SJCRH30 (cell line): Measurements from ENCODE around the gene ANXA2R. TPM values are rescaled to one million over a fixed set of nuclear protein-coding genes. Genes with fewer than 3 reads are reported as not detected.

Experiments
- DNase-seq, 2 experiments: peaks; one replicate each; pipeline ENCODE4 v3.0.0-alpha.2; 2015 to 2020
- H3K27ac ChIP-seq: fragments of 250-450 bp; sonication (Bioruptor Pico); 2 replicates; pipeline ENCODE4 v1.5.1; 2020; ENCODE audit warnings: mild to moderate bottlenecking, moderate library complexity
- H3K27me3 ChIP-seq: fragments of 250-450 bp; sonication (Bioruptor Pico); 2 replicates; pipeline ENCODE4 v1.5.1; 2020; ENCODE audit warnings: mild to moderate bottlenecking, moderate library complexity
- H3K36me3 ChIP-seq: fragments of 250-450 bp; sonication (Bioruptor Pico); 2 replicates; pipeline ENCODE4 v1.5.1; 2020; ENCODE audit warnings: mild to moderate bottlenecking, moderate library complexity
- H3K4me1 ChIP-seq: fragments of 250-450 bp; sonication (Bioruptor Pico); 2 replicates; pipeline ENCODE4 v1.5.1; 2020; ENCODE audit warnings: mild to moderate bottlenecking, moderate library complexity
- H3K4me3 ChIP-seq: fragments of 250-450 bp; sonication (Bioruptor Pico); 2 replicates; pipeline ENCODE4 v1.5.1; 2020; ENCODE audit warnings: mild to moderate bottlenecking, moderate library complexity
- H3K9me3 ChIP-seq: fragments of 250-450 bp; sonication (Bioruptor Pico); replicated peaks from 2 replicates; pipeline ENCODE4 v1.5.1; 2020; ENCODE audit warnings: mild to moderate bottlenecking, moderate library complexity
- total RNA-seq: library from RNA; depleted of rRNA; stranded (reverse); fragments of >200 nt; shearing (Covaris generic); gene quantifications from 2 replicates; pipeline ENCODE4 v1.2.3, GENCODE V29; 2014

The ANXA2R gene
- total RNA-seq, 1 experiment from 2014 or later = 3.5 TPM

DNA sequence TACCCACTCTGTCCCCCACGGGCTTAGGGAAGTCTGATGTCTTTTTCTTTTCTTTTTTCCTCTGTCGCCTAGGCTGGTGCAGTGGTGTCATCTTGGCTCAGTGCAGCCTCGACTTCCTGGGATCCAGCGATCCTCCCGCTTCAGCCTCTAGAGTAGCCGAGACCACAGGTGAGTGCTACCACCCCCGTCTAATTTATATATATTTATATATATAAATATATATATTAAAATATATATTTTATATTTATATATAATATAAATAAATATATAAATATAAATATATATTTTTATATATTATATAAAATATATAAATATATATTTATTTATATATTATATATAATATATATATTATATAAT, 3.3 kb upstream of the ANXA2R start:
- no peaks in the 10 kb centered on the region for H3K9me3 ChIP-seq
- no peaks in the 10 kb centered on the region for H3K27me3 ChIP-seq
- no peak for DNase-seq
- peak overlapping the region; percentile 67 for H3K4me3 ChIP-seq
- peak overlapping the region; percentile 67; the same call in 1 of the 2 replicates for H3K27ac ChIP-seq
- peaks cover 2% of the 10 kb centered on the region; the same call in 1 of the 2 replicates for H3K4me1 ChIP-seq
- H3K36me3 ChIP-seq = no peaks in the 10 kb centered on the region

DNA sequence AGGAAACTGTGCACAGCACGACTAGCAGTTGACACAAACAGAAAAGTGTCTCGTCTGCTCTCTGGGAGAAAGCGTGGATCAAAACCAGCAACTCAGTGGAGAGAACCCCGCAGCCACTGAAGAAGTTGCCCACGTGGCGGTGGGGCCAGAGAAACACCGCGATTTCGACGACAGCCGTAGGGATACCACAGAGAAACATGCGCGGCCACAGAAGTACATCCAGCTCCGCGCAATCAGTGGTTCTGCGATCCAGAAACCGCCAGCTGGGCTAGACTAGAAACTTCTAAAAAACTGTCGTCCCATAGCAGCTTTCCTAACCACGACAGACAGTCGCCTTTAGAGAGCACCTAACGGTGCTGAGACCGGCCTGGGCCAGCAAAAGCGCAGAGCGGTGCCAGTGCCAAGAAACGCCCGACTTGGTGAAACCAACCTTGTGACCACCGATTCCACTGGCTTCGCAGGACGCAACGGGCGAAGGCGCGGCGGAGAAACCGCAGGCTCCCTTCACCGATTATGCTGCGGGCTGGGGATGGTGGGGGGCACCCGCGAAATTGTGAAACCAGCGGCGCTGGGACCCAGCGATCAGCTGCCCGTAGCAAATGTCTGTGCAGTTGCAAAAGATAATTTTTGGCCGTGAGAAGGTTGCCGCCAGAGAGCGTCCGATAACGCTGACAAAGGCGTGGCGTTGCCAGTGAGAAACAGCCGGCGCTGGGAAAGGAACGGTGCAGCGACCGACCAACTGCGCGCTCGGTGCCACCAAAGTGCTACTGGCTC, 2.7 kb upstream of the ANXA2R start:
- H3K27ac ChIP-seq = peak overlapping the region; percentile 67
- no peaks in the 10 kb centered on the region for H3K9me3 ChIP-seq
- H3K4me3 ChIP-seq = peak overlapping the region; percentile 67
- peak; percentile 82 to 89 for DNase-seq
- no peaks in the 10 kb centered on the region for H3K27me3 ChIP-seq
- peaks cover 2% of the 10 kb centered on the region; the same call in 1 of the 2 replicates for H3K4me1 ChIP-seq
- H3K36me3 ChIP-seq = no peaks in the 10 kb centered on the region

DNA sequence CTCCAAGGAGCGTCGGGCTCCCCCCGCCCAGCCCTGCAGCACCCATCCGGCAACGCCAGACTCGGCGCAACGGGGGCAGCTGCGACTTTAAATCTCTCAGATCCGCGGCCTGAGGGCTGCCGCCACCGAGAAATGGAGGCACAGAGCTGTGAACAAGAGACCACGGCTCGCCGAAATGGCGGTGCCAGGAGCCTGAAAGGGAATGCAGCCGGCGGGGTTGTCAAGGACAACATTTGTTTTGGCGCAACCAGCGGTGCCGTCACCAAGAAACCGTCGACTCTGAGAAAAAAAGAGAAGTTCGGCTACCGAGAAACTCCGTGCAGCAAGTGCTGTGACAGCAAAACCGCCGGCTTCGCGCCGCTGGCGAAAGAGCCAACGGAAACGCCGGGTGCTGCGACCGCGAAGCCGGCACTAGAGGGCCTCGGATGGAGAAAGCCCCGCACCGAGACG, 2.1 kb upstream of the ANXA2R start:
- H3K4me3 ChIP-seq = peak overlapping the region; percentile 67
- H3K9me3 ChIP-seq = no peaks in the 10 kb centered on the region
- peak in 1 of 2 experiments; percentile 73 for DNase-seq
- H3K4me1 ChIP-seq = peaks cover 2% of the 10 kb centered on the region; the same call in 1 of the 2 replicates
- no peaks in the 10 kb centered on the region for H3K27me3 ChIP-seq
- H3K36me3 ChIP-seq = no peaks in the 10 kb centered on the region
- peak overlapping the region; percentile 67 for H3K27ac ChIP-seq

DNA sequence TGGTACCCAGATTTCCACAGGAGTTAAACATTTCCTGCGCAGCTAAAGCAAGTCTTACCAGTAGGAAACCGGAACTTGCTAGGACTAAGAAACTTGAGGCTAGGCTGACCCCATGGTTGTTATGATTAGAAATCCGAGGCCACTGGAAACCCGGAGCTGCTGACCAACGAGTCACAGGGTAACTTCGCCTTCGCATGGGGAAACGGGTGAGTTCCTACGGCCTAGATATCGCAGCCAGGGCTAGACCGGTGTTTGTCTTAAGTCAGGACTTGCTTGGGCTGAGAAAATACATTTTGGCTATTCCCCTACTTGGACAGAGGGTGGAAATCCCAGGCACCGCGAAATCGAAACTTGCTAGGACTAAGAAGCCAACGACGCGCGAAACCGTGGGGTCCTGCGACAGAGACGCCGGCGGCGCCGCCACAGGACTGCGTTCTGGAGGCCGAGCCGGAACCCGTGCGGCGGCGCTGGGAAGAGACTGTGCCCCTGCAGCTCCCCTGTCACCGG, 1.6 kb upstream of the ANXA2R start:
- no peaks in the 10 kb centered on the region for H3K9me3 ChIP-seq
- H3K4me1 ChIP-seq = peaks cover 2% of the 10 kb centered on the region; the same call in 1 of the 2 replicates
- H3K36me3 ChIP-seq = no peaks in the 10 kb centered on the region
- peak overlapping the region; percentile 67 for H3K27ac ChIP-seq
- H3K4me3 ChIP-seq = peak overlapping the region; percentile 67
- DNase-seq = peak; percentile 76 to 85
- H3K27me3 ChIP-seq = no peaks in the 10 kb centered on the region

DNA sequence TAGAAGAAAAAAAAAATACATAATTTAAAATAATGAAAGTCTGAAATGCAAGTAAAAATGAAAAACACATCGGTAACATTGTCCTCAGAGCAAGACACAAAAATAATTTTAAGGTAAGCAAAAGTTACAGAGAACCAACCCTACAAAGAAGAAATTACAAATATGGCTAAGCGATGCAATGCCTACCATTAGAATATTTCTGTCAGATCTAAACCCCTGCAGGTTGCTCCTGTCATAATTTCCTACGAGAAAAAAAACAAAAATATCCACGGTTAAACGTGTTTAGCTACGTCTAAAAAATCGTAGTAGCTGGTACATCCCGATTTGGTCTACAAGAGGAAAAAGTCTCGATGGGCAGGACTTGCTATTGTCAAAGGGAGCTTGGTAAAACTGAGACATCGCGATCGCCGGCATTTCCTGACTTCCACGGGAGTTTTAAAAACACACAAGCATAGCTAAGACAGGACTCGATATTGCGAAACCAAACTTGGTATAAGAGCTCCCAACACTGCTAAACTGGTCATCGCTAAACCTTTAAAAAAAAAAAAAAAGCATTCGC, 1.1 kb upstream of the ANXA2R start:
- Histone ChIP-seq H3K27ac (peak overlapping the region; percentile 67; the same call in 1 of the 2 replicates), H3K4me1 (peaks cover 2% of the 10 kb centered on the region; the same call in 1 of the 2 replicates), H3K4me3 (peak overlapping the region; percentile 67), H3K27me3 (no peaks in the 10 kb centered on the region), H3K36me3 (no peaks in the 10 kb centered on the region), H3K9me3 (no peaks in the 10 kb centered on the region)
- DNase-seq = peak in 1 of 2 experiments; percentile 38

DNA sequence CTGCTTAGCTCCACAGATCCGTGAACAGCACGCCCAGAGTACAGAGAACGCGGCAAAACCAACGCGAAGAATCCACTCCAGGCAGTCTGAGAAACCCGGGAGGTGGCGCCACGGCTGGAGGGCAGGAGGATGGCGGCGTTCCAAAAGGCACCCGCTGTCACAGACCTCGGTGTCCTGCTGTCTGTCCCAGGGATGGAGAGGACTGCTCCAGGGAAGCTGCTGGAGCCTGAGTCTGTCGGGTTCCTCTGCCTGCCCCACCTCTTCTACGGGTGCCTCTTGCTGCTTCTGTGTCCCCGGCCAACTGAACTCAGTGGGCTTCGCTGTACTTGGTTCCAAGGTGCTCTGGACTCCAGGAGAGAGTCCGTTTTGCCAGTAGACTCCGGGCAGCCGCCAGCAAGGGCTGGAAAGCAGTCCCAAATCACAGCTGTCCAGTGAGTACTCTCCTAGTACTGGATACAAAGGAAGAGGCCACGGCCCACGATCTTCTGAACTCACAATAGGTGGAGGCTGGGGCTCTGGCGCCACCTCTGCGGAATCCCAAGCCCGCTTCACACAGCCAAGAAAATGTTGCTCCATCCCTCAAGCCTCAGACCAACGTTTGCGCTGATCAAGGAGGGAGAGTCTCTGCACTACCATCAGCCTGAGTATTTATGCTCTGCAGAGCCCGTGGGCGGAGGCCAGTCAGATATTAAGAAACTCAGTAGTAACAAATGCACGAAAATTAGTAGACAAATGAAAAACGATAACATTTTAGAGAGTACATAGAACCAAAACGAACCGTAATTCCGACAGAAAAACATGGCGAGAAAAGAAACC, 440 bp downstream of the ANXA2R start:
- Histone ChIP-seq H3K9me3 (no peaks in the 10 kb centered on the region), H3K4me3 (peak overlapping the region; percentile 67), H3K4me1 (peaks cover 2% of the 10 kb centered on the region; the same call in 1 of the 2 replicates), H3K27ac (peak overlapping the region; percentile 5; the same call in 1 of the 2 replicates), H3K36me3 (no peaks in the 10 kb centered on the region), H3K27me3 (no peaks in the 10 kb centered on the region)
- DNase-seq = peak; percentile 83 to 88

DNA sequence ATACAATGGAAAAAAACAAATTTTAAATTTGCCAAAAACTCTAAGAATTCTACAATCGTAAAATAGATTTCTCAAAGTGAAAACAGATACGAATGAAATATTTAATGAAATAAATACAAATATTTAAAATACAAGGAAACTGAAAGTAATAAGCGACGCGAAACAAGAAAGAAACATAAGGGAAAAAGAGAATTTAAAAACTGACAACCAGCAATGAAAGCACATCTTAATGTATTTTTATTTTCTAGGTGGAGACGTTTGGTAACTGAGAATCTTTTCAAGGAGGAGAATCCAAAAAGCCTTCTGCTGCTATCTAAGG, 1.0 kb downstream of the ANXA2R start:
- Histone ChIP-seq H3K9me3 (no peaks in the 10 kb centered on the region), H3K27me3 (no peaks in the 10 kb centered on the region), H3K36me3 (no peaks in the 10 kb centered on the region), H3K4me3 (peak overlapping the region; percentile 67), H3K27ac (peak overlapping the region; percentile 5; the same call in 1 of the 2 replicates), H3K4me1 (peaks cover 2% of the 10 kb centered on the region; the same call in 1 of the 2 replicates)
- no peak for DNase-seq

DNA sequence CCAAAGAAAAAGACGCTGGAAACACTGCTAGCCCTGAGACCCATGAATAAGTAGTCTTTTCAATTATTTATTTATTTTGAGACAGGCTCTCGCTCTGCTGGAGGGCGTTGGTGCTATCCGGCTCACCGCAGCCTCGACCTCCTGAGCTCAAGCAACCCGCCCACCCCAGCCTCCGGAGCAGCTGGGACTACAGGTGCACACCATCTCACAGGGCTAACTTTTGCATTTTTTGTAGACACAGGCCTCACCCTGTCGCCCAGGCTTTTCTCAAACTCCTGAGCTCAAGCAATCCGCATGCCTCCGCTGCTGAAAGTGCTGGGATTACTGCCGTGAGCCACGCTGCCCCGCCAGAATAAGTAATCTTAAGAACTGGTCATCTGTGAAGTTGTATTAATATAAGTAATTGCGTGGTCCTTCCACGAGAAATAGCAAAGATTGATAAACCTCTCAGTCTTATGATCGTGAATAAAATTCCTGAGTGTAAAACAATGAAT, 1.6 kb downstream of the ANXA2R start:
- no peak overlapping the region for H3K27ac ChIP-seq
- H3K9me3 ChIP-seq = no peaks in the 10 kb centered on the region
- no peaks in the 10 kb centered on the region for H3K36me3 ChIP-seq
- no peaks in the 10 kb centered on the region for H3K27me3 ChIP-seq
- H3K4me1 ChIP-seq = peaks cover 2% of the 10 kb centered on the region; the same call in 1 of the 2 replicates
- peak in 1 of 2 experiments; percentile 19 for DNase-seq
- H3K4me3 ChIP-seq = peak overlapping the region; percentile 67

DNA sequence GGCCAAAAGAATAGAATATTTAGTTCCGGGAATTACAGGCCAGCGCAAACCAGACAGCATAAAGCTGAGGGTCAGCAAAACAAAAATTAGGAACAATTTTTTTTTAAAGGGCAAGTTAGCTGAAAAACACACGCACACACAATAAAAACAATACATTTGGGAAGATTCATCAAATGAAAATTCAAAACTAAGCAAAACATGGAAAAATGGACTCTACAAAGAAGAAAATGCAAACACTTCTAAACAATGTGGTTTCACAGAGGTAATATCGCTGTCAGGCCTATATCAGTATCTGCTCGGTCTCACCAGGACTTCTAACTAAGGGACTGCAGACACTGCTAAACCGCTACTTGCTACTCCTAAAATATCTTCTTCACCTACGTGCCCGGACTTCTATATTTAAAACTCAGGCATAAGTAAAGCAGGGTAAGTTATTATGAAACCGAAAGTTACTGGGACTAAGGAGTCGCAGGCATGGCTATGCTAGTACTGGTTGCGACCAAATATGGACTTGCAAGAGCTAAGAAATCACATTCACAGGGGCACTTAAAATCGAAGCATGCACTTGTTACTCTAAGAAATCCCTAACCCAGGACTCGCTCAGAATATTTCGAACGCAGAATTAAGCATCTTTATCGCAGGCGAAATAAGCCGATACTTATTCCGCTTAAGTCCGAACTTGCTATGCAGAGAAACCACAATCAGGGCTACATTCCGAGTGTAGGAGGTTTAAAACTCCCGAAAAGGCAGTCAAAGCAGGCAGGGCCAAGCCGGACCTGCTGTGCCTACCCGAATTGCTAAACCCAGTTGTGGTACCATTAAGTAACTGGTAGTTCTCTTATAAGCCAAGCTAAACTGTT, 2.3 kb downstream of the ANXA2R start:
- no peaks in the 10 kb centered on the region for H3K27me3 ChIP-seq
- H3K9me3 ChIP-seq = no peaks in the 10 kb centered on the region
- no peaks in the 10 kb centered on the region for H3K36me3 ChIP-seq
- peaks cover 2% of the 10 kb centered on the region; the same call in 1 of the 2 replicates for H3K4me1 ChIP-seq
- no peak for DNase-seq
- no peak overlapping the region for H3K4me3 ChIP-seq
- no peak overlapping the region for H3K27ac ChIP-seq

DNA sequence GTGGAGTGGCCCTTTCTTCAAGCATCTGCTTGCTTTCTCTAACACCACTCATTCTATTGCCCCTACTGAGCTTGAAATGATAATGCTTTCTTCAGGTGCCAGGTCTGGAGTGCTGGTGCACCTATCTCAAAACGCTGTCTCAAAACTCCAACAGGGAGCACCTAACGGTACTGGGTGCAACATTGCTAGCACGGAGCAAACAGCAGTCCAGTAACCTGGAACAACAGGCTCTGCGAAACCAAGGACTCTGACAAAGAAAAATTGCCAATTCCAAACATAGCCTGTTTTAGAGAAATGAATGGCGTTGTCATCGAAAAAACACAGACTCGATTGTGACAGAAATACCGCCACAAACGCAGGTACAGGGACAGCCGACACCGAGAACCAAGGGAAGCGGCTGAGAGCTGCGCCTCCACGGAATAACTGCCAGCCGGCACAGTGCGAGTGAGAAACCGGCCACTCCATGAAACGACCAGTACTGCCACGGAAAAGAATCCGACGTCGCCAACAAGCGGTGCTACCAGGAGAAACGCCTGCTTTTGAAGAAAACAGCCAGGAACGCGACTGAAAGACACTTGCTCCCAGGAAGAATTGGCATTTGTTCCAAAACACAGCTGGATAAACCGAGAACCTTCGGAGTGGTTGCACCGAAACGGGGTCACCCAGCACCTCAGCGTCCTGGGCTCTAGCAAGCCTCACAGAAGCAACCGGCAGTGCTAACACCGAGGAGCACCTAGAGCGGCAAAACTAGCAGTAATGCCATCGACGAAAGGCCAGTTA, 3.1 kb downstream of the ANXA2R start:
- no peaks in the 10 kb centered on the region for H3K27me3 ChIP-seq
- H3K27ac ChIP-seq = no peak overlapping the region
- no peaks in the 10 kb centered on the region for H3K36me3 ChIP-seq
- no peak overlapping the region for H3K4me3 ChIP-seq
- H3K9me3 ChIP-seq = peaks cover 3% of the 10 kb centered on the region; the same call in 1 of the 2 replicates
- no peak for DNase-seq
- peaks cover 2% of the 10 kb centered on the region; the same call in 1 of the 2 replicates for H3K4me1 ChIP-seq

DNA sequence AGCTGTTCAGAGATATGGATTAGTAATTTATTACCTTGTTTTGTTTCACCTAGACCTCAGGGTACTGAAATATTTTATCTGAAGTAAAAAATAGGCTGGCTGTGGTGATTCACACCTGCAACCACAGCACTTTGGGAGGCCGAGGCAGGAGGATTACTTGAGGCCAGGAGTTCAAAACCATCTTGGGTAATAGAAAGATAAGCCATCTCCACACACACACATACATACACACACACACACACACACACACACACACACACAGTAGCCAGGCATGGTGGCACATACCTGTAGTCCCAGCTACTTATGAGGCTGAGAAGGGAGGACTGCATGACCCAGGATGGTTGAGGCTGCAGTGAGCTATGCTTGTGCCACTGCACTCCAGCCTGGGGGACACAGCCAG, 3.7 kb downstream of the ANXA2R start:
- Histone ChIP-seq H3K36me3 (no peaks in the 10 kb centered on the region), H3K4me3 (no peak overlapping the region), H3K27ac (no peak overlapping the region), H3K27me3 (no peaks in the 10 kb centered on the region), H3K4me1 (peaks cover 2% of the 10 kb centered on the region; the same call in 1 of the 2 replicates), H3K9me3 (peaks cover 3% of the 10 kb centered on the region; the same call in 1 of the 2 replicates)
- DNase-seq = no peak

DNA sequence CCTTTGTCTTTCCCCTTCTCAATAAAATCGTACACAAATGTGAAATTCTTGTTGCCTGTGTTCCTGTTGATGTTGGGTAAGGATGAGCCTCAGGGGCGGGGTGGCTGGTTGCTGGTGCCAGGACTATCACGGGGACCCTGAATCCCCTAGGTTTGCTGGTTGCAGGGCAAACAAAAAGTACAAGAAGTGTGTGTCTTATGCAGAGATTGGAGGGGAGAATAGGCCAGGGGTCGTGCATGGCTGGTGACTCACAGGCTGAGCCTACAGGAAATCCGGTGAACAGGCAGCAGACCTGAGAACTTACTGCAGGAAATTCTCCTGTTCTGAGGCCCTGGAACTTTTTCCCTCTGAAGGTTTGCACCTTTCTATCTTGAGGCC, 5.5 kb downstream of the ANXA2R start:
- Histone ChIP-seq H3K4me1 (peaks cover 2% of the 10 kb centered on the region; the same call in 1 of the 2 replicates), H3K27me3 (no peaks in the 10 kb centered on the region), H3K27ac (no peak overlapping the region), H3K36me3 (no peaks in the 10 kb centered on the region), H3K4me3 (no peak overlapping the region), H3K9me3 (peaks cover 3% of the 10 kb centered on the region; the same call in 1 of the 2 replicates)
- no peak for DNase-seq
